ENCODE data around the gene NEDD1. TPM values are rescaled to one million over a fixed set of nuclear protein-coding genes. Genes with fewer than 3 reads are reported as not detected.

NEDD1 gene
- total and polyA plus RNA-seq, 5 experiments from 2014 or later: 24.6 to 36.0 (median 27.1) TPM

DNA sequence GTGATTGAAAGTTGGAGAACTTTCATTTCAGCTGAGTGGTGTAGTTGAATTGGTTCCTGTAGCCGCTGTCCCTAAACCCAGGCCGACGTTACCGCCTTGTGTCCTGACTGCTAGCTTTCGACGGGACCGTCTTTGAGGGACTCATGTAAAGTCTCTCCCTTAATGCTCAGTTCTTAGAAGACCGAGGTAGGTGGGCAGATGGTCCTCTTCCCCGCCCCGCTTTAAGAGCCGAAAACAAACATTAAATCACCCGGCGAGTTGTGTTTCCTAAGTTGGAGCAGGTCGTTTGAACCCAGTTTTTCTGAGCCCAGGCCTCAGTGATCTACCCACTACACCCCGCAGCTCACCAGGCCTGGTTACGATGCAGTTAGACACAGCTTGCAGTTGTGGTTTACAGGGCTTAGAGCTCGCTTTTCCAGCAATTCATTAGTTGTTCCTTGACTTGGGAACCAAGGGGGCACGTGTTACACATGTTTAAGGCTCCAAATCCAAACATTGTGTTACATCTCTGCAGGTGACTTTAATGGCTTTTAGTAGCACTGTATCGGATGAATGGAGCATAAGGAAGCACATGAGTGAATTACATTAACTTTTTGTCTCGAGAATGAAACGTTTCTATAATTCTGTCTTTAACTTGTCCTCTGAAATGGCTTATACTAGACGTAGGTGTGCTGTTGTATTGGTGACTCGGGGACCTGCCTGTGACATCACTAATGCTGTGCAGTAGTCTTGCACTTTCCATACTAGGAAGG is 790 bp downstream of the NEDD1 start:
- Mint-ChIP-seq H3K4me1 (peaks cover 29 to 51% (median 46%) of the 10 kb centered on the region in 4 donors), H3K4me3 (peak overlapping the region; percentile 84 to 99 (median 96)), H3K36me3 (peaks cover 0 to 8% (median 0%) of the 10 kb centered on the region in 3 donors), H3K9me3 (no peaks in the 10 kb centered on the region), H3K27me3 (peaks cover 0 to 2% (median 0%) of the 10 kb centered on the region in 5 donors), H3K27ac (peak overlapping the region; percentile 95 to 99 (median 97))
- POLR2A ChIA-PET: no interaction called here
- ATAC-seq (peak; percentile 33 to 34), DNase-seq (peak in 4 of 10 donors; percentile 5 to 36 (median 26))

GRCh38 chr12:96908423-96908675 is 1.3 kb downstream of the NEDD1 start:
- Mint-ChIP-seq H3K27ac (peak overlapping the region; percentile 95 to 99 (median 97)), H3K4me3 (peak overlapping the region; percentile 84 to 99 (median 96))
- no peak for ATAC-seq

GRCh38 chr12:96912261-96912660 is 5.2 kb downstream of the NEDD1 start:
- Mint-ChIP-seq H3K27me3 (no peaks in the 10 kb centered on the region), H3K4me3 (no peak overlapping the region), H3K9me3 (peaks cover 0 to 7% (median 0%) of the 10 kb centered on the region in 9 donors), H3K36me3 (peaks cover 7 to 18% (median 12%) of the 10 kb centered on the region in 3 donors), H3K27ac (no peak overlapping the region), H3K4me1 (peaks cover 30 to 61% (median 57%) of the 10 kb centered on the region in 4 donors)
- no peak for ATAC-seq
- POLR2A ChIA-PET: no interaction called here
- DNase-seq: no peak

More at GRCh38 chr12:96908423-96908675, 1.3 kb downstream of the NEDD1 start:
- H3K27me3 Mint-ChIP-seq: peaks cover 0 to 2% (median 0%) of the 10 kb centered on the region in 5 donors
- peak in 1 of 10 donors; percentile 12 for DNase-seq
- peaks cover 32 to 55% (median 48%) of the 10 kb centered on the region in 4 donors for H3K4me1 Mint-ChIP-seq
- no peaks in the 10 kb centered on the region for H3K9me3 Mint-ChIP-seq
- POLR2A ChIA-PET: interaction anchor here (0.7 kb wide), 1 partner anchor 176 kb away, joined by 3 read pairs; no protein-coding TSS in a partner anchor
- H3K36me3 Mint-ChIP-seq: peaks cover 0 to 12% (median 0%) of the 10 kb centered on the region in 3 donors

DNA sequence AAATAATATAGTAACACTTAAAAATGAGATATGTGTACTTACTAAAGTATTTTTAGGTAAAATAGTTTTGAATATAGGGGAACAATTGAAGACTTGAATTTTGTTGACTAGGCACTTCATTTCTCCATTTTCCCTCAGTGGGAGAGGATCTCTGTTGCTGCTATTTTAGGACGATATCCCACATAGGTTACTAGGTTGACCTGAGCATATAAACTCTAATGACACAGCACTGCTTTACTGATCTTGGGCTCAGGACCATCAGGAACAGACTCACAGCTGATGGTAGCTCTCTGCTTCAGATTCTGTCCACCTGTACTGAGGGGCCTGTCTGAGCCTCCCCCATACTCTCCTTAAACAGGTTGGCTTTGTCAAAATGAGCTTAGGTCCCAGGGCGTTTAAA is 5.9 kb downstream of the NEDD1 start:
- peak overlapping the region in 1 of 10 donors; percentile 22 for H3K27ac Mint-ChIP-seq
- H3K4me1 Mint-ChIP-seq: peaks cover 28 to 58% (median 52%) of the 10 kb centered on the region in 4 donors
- no peak overlapping the region for H3K4me3 Mint-ChIP-seq
- H3K27me3 Mint-ChIP-seq: no peaks in the 10 kb centered on the region
- H3K9me3 Mint-ChIP-seq: peaks cover 0 to 7% (median 0%) of the 10 kb centered on the region in 9 donors
- ATAC-seq (no peak), DNase-seq (no peak)
- POLR2A ChIA-PET: no interaction called here
- peaks cover 7 to 18% (median 12%) of the 10 kb centered on the region in 3 donors for H3K36me3 Mint-ChIP-seq

DNA sequence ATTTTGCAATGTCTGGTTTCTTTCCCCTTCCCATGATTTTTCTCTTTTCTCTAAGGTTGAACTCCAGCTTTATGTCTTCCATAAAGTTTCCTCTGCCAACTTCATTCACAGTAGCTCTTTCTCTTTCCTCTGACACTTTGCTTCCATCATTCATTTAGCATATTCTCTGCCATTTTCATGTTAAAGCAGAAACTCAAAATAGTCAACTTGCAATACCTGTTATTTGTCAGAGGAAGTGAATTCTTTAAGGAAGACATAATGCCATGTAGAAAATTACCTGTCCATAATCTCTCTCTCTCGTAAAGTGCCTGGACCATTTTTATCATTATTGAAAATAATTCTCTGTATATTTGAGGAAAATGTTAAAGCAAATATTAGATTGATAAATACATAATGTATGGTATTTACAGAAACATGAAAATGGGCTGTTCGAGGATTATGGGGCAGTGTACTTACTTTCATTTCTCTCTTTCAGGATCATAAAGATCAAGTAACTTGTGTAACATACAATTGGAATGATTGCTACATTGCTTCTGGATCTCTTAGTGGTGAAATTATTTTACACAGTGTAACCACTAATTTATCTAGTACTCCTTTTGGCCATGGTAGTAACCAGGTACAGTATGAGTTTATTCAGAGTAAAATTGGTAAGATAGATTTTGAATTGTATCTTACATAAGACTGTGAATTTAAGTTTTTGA is 12.6 kb downstream of the NEDD1 start:
- DNase-seq (no peak), ATAC-seq (no peak)
- POLR2A ChIA-PET: no interaction called here
- H3K4me3 Mint-ChIP-seq: no peak overlapping the region
- peaks cover 9 to 29% (median 17%) of the 10 kb centered on the region in 4 donors for H3K4me1 Mint-ChIP-seq
- H3K27me3 Mint-ChIP-seq: no peaks in the 10 kb centered on the region
- peaks cover 0 to 11% (median 0%) of the 10 kb centered on the region in 9 donors for H3K9me3 Mint-ChIP-seq
- peaks cover 14 to 52% (median 42%) of the 10 kb centered on the region in 3 donors for H3K36me3 Mint-ChIP-seq
- peak overlapping the region in 2 of 10 donors; percentile 4 to 66 for H3K27ac Mint-ChIP-seq

- POLR2A ChIA-PET: no interaction called here
- no peaks in the 10 kb centered on the region for H3K27me3 Mint-ChIP-seq
- ATAC-seq (no peak), DNase-seq (no peak)
- H3K27ac Mint-ChIP-seq: peak overlapping the region in 1 of 10 donors; percentile 63
- peaks cover 0 to 6% (median 2%) of the 10 kb centered on the region in 9 donors for H3K9me3 Mint-ChIP-seq
- no peak overlapping the region for H3K4me3 Mint-ChIP-seq
- no peaks in the 10 kb centered on the region for H3K4me1 Mint-ChIP-seq
- H3K36me3 Mint-ChIP-seq: peaks cover 40 to 78% (median 74%) of the 10 kb centered on the region in 3 donors
Measured at GRCh38 chr12:96948782-96949181, 41.7 kb downstream of the NEDD1 start.

- Mint-ChIP-seq H3K27me3 (peaks cover 3 to 20% (median 9%) of the 10 kb centered on the region in 5 donors), H3K36me3 (no peaks in the 10 kb centered on the region), H3K9me3 (no peaks in the 10 kb centered on the region), H3K4me1 (no peaks in the 10 kb centered on the region), H3K4me3 (no peak overlapping the region), H3K27ac (no peak overlapping the region)
- ATAC-seq (no peak), DNase-seq (no peak)
- POLR2A ChIA-PET: no interaction called here
Measured at GRCh38 chr12:96979532-96979931, 72.5 kb downstream of the NEDD1 start.

DNA sequence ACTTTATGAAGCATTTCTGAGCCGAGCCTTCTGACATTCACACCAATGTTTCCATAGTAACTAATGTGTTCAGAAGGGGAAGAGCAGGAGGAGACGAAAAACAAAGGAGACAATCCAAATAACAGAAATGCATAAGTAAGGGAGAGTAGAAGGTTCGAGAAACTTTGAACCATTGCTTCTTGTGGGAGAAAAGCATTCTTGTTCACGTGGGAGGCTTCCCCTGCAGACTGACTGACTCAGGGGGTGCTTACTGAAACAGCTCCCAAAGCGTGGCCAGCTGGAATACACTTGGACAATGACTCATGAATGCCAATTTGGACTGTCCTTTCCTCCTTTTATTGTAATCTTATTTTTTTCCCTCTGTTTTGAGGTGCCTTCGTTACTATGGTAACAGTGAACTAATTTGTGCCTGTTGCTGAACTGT is 73.9 kb downstream of the NEDD1 start:
- Mint-ChIP-seq H3K27ac (no peak overlapping the region), H3K27me3 (peaks cover 5 to 31% (median 13%) of the 10 kb centered on the region in 5 donors), H3K4me3 (no peak overlapping the region), H3K9me3 (no peaks in the 10 kb centered on the region), H3K4me1 (peaks cover 2 to 6% (median 3%) of the 10 kb centered on the region in 4 donors), H3K36me3 (no peaks in the 10 kb centered on the region)
- ATAC-seq (no peak), DNase-seq (no peak)
- POLR2A ChIA-PET: no interaction called here

- H3K4me1 Mint-ChIP-seq: peaks cover 2 to 8% (median 5%) of the 10 kb centered on the region in 4 donors
- DNase-seq: no peak
- no peak overlapping the region for H3K27ac Mint-ChIP-seq
- no peaks in the 10 kb centered on the region for H3K9me3 Mint-ChIP-seq
- peaks cover 5 to 31% (median 20%) of the 10 kb centered on the region in 5 donors for H3K27me3 Mint-ChIP-seq
- no peaks in the 10 kb centered on the region for H3K36me3 Mint-ChIP-seq
- no peak overlapping the region for H3K4me3 Mint-ChIP-seq
- POLR2A ChIA-PET: no interaction called here
- ATAC-seq: no peak
Measured at GRCh38 chr12:96981911-96982310, 74.9 kb downstream of the NEDD1 start.

DNA sequence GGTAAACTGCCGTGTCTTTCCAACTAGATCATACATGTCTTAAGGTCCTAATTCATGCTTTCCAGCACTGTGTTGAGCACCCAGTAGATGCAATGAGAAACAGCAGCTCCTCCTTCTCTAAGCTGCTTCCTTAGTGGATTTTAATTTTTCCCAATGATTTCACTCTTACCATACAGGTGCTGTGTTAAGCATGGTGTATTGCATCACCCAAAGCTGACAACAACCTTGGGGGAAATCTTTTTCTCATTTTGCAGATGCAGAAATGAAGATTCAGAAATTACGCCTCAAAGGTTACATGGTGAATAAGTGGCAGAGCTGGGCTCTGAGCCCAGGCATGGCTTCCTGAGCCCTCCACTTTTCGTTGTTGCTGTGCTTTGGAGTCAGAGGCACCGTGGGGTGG is 75.6 kb downstream of the NEDD1 start:
- DNase-seq (no peak), ATAC-seq (no peak)
- no peak overlapping the region for H3K4me3 Mint-ChIP-seq
- H3K36me3 Mint-ChIP-seq: no peaks in the 10 kb centered on the region
- H3K27ac Mint-ChIP-seq: no peak overlapping the region
- no peaks in the 10 kb centered on the region for H3K9me3 Mint-ChIP-seq
- peaks cover 2 to 8% (median 5%) of the 10 kb centered on the region in 4 donors for H3K4me1 Mint-ChIP-seq
- POLR2A ChIA-PET: no interaction called here
- H3K27me3 Mint-ChIP-seq: peaks cover 5 to 31% (median 23%) of the 10 kb centered on the region in 5 donors

DNA sequence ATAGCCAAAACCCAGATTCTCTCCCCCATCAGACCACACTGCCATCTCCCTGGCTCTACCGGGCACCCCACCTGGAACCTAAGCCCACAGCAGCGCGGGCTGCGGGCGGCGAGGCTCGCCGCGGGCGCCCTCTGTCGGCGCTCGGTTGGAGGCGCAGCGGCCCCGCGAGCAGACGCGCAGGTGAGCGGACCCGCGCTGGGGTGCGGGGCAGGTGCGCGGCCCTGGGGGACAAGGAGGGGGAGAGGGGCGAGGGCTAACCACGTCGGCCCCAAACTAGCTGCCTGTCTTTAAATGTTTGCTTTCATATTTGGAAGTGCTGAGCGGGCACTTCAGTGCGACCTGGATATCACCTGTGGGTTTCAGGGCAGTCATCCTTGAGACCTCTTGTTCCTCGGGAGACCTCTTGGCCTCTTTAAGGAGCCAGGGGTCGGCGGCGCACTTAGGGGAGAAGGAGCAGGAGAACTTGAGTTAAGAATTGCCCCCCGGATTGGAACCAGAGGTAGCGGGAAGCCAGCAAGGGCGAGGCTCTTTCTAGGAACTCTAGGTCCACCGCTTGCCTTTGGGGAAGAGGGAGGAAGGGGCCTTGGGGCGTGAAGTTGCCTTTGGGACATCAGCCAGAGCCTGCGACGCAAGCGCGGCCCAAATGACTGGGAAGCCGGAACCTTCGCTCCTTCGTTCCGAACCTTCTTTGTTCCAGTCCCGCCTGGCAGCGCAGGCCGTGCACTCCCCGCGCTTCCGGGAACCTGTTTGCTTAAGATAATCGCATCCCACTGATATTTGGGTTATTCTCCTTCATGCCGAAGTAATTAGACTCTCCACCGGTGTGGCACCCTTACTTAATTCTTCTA is 78.7 kb downstream of the NEDD1 start:
- DNase-seq: peak; percentile 6 to 63 (median 51)
- H3K9me3 Mint-ChIP-seq: no peaks in the 10 kb centered on the region
- no peaks in the 10 kb centered on the region for H3K36me3 Mint-ChIP-seq
- POLR2A ChIA-PET: no interaction called here
- peak; percentile 87 to 97 for ATAC-seq
- peak overlapping the region in 2 of 10 donors; percentile 13 to 56 for H3K27ac Mint-ChIP-seq
- H3K27me3 Mint-ChIP-seq: peaks cover 12 to 45% (median 22%) of the 10 kb centered on the region in 5 donors
- H3K4me1 Mint-ChIP-seq: peaks cover 2 to 8% (median 5%) of the 10 kb centered on the region in 4 donors
- peak overlapping the region; percentile 77 to 90 (median 82) for H3K4me3 Mint-ChIP-seq

GRCh38 chr12:96986883-96987523 is 79.9 kb downstream of the NEDD1 start:
- peak overlapping the region in 3 of 10 donors; percentile 18 to 81 (median 40) for H3K4me3 Mint-ChIP-seq

More at GRCh38 chr12:96986883-96987523, 79.9 kb downstream of the NEDD1 start:
- POLR2A ChIA-PET: no interaction called here
- H3K4me1 Mint-ChIP-seq: peaks cover 2 to 8% (median 5%) of the 10 kb centered on the region in 4 donors
- H3K27me3 Mint-ChIP-seq: peaks cover 12 to 44% (median 22%) of the 10 kb centered on the region in 5 donors
- DNase-seq (no peak), ATAC-seq (no peak)
- H3K9me3 Mint-ChIP-seq: no peaks in the 10 kb centered on the region
- H3K36me3 Mint-ChIP-seq: no peaks in the 10 kb centered on the region
- no peak overlapping the region for H3K27ac Mint-ChIP-seq

Data from naive thymus-derived CD8-positive, alpha-beta T cell (primary cell).